ENCODE results near the gene TNIP3.

TNIP3 gene

DNA sequence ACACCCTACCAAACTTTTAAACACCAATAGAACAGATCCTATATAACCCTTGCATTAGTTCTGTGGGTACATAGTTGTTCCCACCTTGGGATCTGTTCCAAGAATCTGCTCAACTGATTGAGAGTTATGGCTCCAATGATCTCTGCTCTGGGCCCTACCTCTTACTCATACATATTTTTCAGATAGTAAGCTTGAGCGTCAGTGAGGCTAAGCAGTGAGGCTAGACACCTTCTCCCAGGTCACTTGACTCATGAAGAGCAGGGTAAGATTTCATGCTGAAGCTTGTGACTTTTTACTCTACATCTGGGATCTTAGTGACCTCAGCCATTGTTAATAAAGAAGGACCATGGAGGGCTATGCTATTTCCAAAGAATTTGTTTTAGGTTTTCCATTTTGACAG, 23.1 kb upstream of the TNIP3 start:
- no peak for TF ChIP-seq CTCF (IDR thresholded peaks at IDR 0.05; ENCODE audit: insufficient read depth, low read depth, low read length, missing control alignments)
- H3K4me3 ChIP-seq (ENCODE audit: low read length): no peak overlapping the region
- peak; percentile 25 for DNase-seq (ENCODE audit: low read depth)

GRCh38 chr4:121185960-121186359, 21.8 kb upstream of the TNIP3 start:
- no peak for DNase-seq (ENCODE audit: low read depth)
- no peak for TF ChIP-seq CTCF (IDR thresholded peaks at IDR 0.05; ENCODE audit: insufficient read depth, low read depth, low read length, missing control alignments)
- no peak overlapping the region for H3K4me3 ChIP-seq (ENCODE audit: low read length)

DNA sequence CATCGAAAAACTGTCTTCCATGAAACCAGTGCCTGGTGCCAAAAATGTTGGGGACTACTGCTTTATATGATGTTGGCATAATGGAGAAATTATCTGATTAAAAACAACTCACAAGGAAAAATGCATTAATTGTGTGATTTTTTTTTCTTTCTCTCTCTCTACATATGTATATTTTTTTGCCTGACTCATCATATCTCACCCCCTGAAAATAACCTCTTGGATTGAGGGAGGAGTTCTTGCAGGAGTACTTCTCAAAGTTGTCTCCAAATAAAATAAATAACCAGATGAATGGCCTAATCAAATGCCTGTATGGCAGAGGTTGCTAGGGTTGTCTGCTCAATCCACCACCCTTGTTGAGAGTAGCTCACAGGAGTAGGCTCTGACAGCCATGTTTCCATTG, 19.9 kb upstream of the TNIP3 start:
- no peak for DNase-seq (ENCODE audit: low read depth)
- H3K4me3 ChIP-seq (ENCODE audit: low read length): no peak overlapping the region
- TF ChIP-seq CTCF (IDR thresholded peaks at IDR 0.05; ENCODE audit: insufficient read depth, low read depth, low read length, missing control alignments): no peak

DNA sequence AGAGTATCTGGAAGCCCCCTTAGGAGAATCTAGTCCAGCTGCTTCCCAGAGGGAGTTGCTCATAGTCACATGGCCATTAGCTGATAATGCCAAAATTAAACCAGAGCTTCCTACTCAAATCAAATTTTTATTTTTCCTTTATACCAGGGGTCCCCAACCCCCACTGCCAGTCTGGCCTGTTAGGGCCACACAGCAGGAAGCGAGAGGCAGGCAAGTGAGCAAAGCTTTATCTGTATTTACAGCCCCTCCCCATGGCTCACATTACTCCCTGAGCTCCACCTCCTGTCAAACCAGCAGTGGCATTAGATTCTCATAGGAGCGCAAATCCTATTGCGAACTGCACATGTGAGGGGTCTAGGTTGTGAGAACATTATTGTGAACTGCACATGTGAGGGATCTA, 19.2 kb upstream of the TNIP3 start:
- H3K4me3 ChIP-seq (ENCODE audit: low read length): no peak overlapping the region
- no peak for TF ChIP-seq CTCF (IDR thresholded peaks at IDR 0.05; ENCODE audit: insufficient read depth, low read depth, low read length, missing control alignments)
- no peak for DNase-seq (ENCODE audit: low read depth)

DNA sequence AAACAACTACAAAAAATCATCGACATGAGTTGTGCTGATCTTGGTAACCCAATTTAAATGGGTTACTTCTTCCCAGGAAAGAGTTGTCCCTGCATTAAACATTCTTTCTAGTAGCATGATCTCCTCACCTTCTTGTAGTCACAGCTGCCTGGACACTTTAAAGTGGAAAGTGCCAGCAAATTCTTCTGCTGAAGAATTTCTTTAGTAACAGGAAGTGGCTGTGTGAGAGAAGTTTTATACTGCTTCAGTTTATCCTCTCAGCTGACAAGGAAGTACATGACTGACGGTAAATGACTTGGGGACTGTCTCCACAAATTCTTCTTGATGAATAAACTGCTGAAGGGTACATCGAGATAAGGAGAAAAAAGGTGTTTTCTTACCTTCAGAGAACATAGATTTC, 18.2 kb upstream of the TNIP3 start:
- H3K4me3 ChIP-seq (ENCODE audit: low read length): no peak overlapping the region
- TF ChIP-seq CTCF (IDR thresholded peaks at IDR 0.05; ENCODE audit: insufficient read depth, low read depth, low read length, missing control alignments): no peak
- peak; percentile 13 for DNase-seq (ENCODE audit: low read depth)

GRCh38 chr4:121181493-121181892, 17.4 kb upstream of the TNIP3 start:
- DNase-seq (ENCODE audit: low read depth): no peak
- no peak for TF ChIP-seq CTCF (IDR thresholded peaks at IDR 0.05; ENCODE audit: insufficient read depth, low read depth, low read length, missing control alignments)
- H3K4me3 ChIP-seq (ENCODE audit: low read length): no peak overlapping the region

GRCh38 chr4:121180558-121180957, 16.4 kb upstream of the TNIP3 start:
- no peak overlapping the region for H3K4me3 ChIP-seq (ENCODE audit: low read length)
- TF ChIP-seq CTCF (IDR thresholded peaks at IDR 0.05; ENCODE audit: insufficient read depth, low read depth, low read length, missing control alignments): no peak
- DNase-seq (ENCODE audit: low read depth): no peak
